Measurements from ENCODE around the gene NAP1L4. TPM values are rescaled to one million over a fixed set of nuclear protein-coding genes. Genes with fewer than 3 reads are reported as not detected.
A peak's percentile ranks its signal among the peaks of the same experiment; 100 is the strongest.

NAP1L4 gene
- total and polyA plus RNA-seq, 2 donors (not counting 1 experiment from before 2014, with no cell fraction given) = 62.1 to 133 TPM

GRCh38 chr11:2945031-2945756 is 46.9 kb downstream of the NAP1L4 start:
- H3K27me3 ChIP-seq (replicated peaks in 1 of 4; ENCODE audit: control extremely low read depth in 1 of 4, control insufficient read depth in 3 of 4, insufficient read depth in 4 of 4, low read length in 3 of 4) = no peaks in the 10 kb centered on the region
- WGBS (ENCODE audit: insufficient coverage) = 38% methylated on average over 12 of the region's 16 CpGs
- Mint-ChIP-seq H3K27me3 (no peaks in the 10 kb centered on the region), H3K9me3 (ENCODE audit: insufficient read depth) (no peaks in the 10 kb centered on the region), H3K4me3 (no peak overlapping the region), H3K4me1 (peaks cover 13% of the 10 kb centered on the region), H3K27ac (peak overlapping the region; percentile 53)
- H3K27ac ChIP-seq (ENCODE audit: low read length in 2 of 2) = no peak overlapping the region
- ChIA-PET POLR2A (no interaction called here), CTCF (interaction anchor here (1.8 kb wide), 1 partner anchor 147 kb away, joined by 3 read pairs; no protein-coding TSS in a partner anchor)
- peaks cover 6 to 35% of the 10 kb centered on the region in 2 experiments for H3K36me3 ChIP-seq (replicated peaks in 1 of 2; ENCODE audit: control extremely low read depth in 1 of 2, control insufficient read depth in 1 of 2, extremely low read depth in 1 of 2, insufficient read depth in 2 of 2, low read length in 1 of 2)
- no peak overlapping the region for H3K9ac ChIP-seq (ENCODE audit: low read length)
- H4K20me1 ChIP-seq (ENCODE audit: control insufficient read depth, insufficient read depth, low read length, poor library complexity, severe bottlenecking) = no peaks in the 10 kb centered on the region
- TF ChIP-seq CTCF (IDR thresholded peaks at IDR 0.05) (no peak), EZH2 (IDR thresholded peaks at IDR 0.05; ENCODE audit: borderline replicate concordance, insufficient read depth, low read depth, low read length, poor library complexity, severe bottlenecking) (no peak)
- no peak overlapping the region for H2AFZ ChIP-seq (ENCODE audit: insufficient read depth, low read depth, low read length, poor library complexity, severe bottlenecking)
- H3K4me3 ChIP-seq (ENCODE audit: control extremely low read depth in 1 of 5, extremely low read depth in 1 of 5, insufficient read depth in 1 of 5, low read depth in 2 of 5, low read length in 4 of 5) = no peak overlapping the region
- intact Hi-C loops (cut with micrococcal nuclease) = no loop called here
- no peaks in the 10 kb centered on the region for H3K79me2 ChIP-seq (ENCODE audit: control insufficient read depth, insufficient read depth, low read length)
- DNase-seq (no peak), ATAC-seq (ENCODE audit: low read depth) (no peak)
- peaks cover 0 to under 1% (median 0%) of the 10 kb centered on the region in 3 donors for H3K9me3 ChIP-seq (ENCODE audit: control extremely low read depth in 1 of 3, control insufficient read depth in 2 of 3, insufficient read depth in 1 of 3, low read length in 2 of 3)
- H3K4me2 ChIP-seq (replicated peaks; ENCODE audit: low read depth, low read length, poor library complexity, severe bottlenecking) = peak overlapping the region; percentile 36
- peaks cover 6 to 7% of the 10 kb centered on the region in 2 donors for H3K4me1 ChIP-seq (ENCODE audit: control insufficient read depth in 2 of 2, insufficient read depth in 2 of 2, low read length in 2 of 2)

- Histone ChIP-seq H3K4me1 (ENCODE audit: control insufficient read depth in 2 of 2, insufficient read depth in 2 of 2, low read length in 2 of 2) (peaks cover 6 to 7% of the 10 kb centered on the region in 2 donors), H3K27ac (ENCODE audit: low read length in 2 of 2) (no peak overlapping the region), H3K4me2 (replicated peaks; ENCODE audit: low read depth, low read length, poor library complexity, severe bottlenecking) (no peak overlapping the region), H4K20me1 (ENCODE audit: control insufficient read depth, insufficient read depth, low read length, poor library complexity, severe bottlenecking) (no peaks in the 10 kb centered on the region), H2AFZ (ENCODE audit: insufficient read depth, low read depth, low read length, poor library complexity, severe bottlenecking) (no peak overlapping the region), H3K27me3 (replicated peaks in 1 of 4; ENCODE audit: control extremely low read depth in 1 of 4, control insufficient read depth in 3 of 4, insufficient read depth in 4 of 4, low read length in 3 of 4) (no peaks in the 10 kb centered on the region), H3K4me3 (ENCODE audit: control extremely low read depth in 1 of 5, extremely low read depth in 1 of 5, insufficient read depth in 1 of 5, low read depth in 2 of 5, low read length in 4 of 5) (no peak overlapping the region), H3K9ac (ENCODE audit: low read length) (no peak overlapping the region), H3K36me3 (replicated peaks in 1 of 2; ENCODE audit: control extremely low read depth in 1 of 2, control insufficient read depth in 1 of 2, extremely low read depth in 1 of 2, insufficient read depth in 2 of 2, low read length in 1 of 2) (peaks cover 6 to 28% of the 10 kb centered on the region in 2 experiments), H3K9me3 (ENCODE audit: control extremely low read depth in 1 of 3, control insufficient read depth in 2 of 3, insufficient read depth in 1 of 3, low read length in 2 of 3) (peaks cover 0 to 7% (median 0%) of the 10 kb centered on the region in 3 donors), H3K79me2 (ENCODE audit: control insufficient read depth, insufficient read depth, low read length) (no peaks in the 10 kb centered on the region)
- DNase-seq (no peak), ATAC-seq (ENCODE audit: low read depth) (no peak)
- Mint-ChIP-seq H3K4me1 (peaks cover 13% of the 10 kb centered on the region), H3K27ac (no peak overlapping the region), H3K27me3 (no peaks in the 10 kb centered on the region), H3K9me3 (ENCODE audit: insufficient read depth) (no peaks in the 10 kb centered on the region), H3K4me3 (no peak overlapping the region)
- POLR2A ChIA-PET = no interaction called here
- TF ChIP-seq EZH2 (IDR thresholded peaks at IDR 0.05; ENCODE audit: borderline replicate concordance, insufficient read depth, low read depth, low read length, poor library complexity, severe bottlenecking) (no peak), CTCF (IDR thresholded peaks at IDR 0.05) (no peak)
- WGBS (ENCODE audit: insufficient coverage) = 98% methylated on average over 21 of the region's 24 CpGs
- CTCF ChIA-PET = interaction anchor here (1.8 kb wide), 1 partner anchor 148 kb away, joined by 3 read pairs; no protein-coding TSS in a partner anchor
- intact Hi-C loops (cut with micrococcal nuclease) = no loop called here
These were observed 47.6 kb downstream of the NAP1L4 start for GRCh38 chr11:2944530-2944929.

Data from B cell (primary cell).